CD4-positive, alpha-beta T cell treated with Interleukin-15 for 4 hours (primary cell): ENCODE data around the gene MAMDC4.

Experiments used
- DNase-seq: peaks from one replicate; pipeline ENCODE4 v3.0.0-alpha.2; 2020; ENCODE audit warnings: low spot score

Gene MAMDC4

GRCh38 chr9:136890661-136891060 lies 38.5 kb downstream of the MAMDC4 start:
- no peak for DNase-seq

- DNase-seq, result no peak
These were observed 43.9 kb downstream of the MAMDC4 start for GRCh38 chr9:136896027-136896426.

GRCh38 chr9:136898483-136899100 lies 46.4 kb downstream of the MAMDC4 start:
- no peak for DNase-seq

GRCh38 chr9:136899196-136899595 lies 47.0 kb downstream of the MAMDC4 start:
- no peak for DNase-seq

DNA sequence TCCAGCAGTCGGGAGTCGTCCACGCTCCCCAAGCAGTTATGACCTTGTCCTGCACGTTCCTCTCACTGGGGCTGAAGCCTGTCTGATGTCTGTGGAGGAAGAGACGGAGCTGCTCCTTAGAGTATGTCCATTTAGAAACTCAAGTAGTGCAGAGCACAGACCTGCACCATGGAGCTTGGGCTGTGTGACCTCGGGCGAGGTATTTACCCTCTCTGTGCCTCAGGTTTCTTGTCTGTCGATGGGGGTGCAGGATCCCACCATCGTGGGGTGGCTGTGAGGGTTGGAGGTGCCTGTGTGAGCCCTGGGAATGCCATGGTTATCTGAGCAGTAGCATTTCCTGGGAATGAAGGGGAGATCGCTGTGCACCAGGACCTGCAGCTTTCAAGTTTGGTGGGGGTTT lies 48.4 kb downstream of the MAMDC4 start:
- no peak for DNase-seq

DNA sequence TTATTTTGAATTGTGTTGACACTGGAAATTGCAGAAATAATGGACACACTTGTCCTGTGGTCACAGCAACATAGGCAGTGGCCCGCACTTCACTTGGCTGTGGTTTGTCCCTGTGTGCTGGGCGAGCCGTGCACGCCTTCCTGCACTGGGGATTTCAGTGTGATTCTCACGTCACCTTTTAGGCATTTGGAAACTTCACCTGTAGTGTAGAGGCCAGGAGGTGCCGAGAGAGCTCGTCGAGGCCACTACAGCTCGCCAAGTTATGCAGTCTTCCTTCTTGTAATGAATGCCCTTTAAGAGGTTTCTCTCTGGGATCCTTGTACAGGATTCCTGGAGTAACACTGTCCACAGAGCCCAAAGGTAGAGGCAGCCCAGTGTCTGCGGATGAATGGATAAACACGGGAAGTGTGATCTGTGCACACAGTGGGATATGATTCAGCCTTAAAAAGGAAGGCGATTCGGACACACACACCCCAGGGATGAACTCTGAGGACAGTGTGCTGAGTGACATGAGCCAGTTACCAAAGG lies 48.9 kb downstream of the MAMDC4 start:
- no peak for DNase-seq

- peak; percentile 77 for DNase-seq
These were observed 49.5 kb downstream of the MAMDC4 start for GRCh38 chr9:136901516-136902258.

GRCh38 chr9:136902259-136902821 lies 50.2 kb downstream of the MAMDC4 start:
- DNase-seq, result peak; percentile 90

GRCh38 chr9:136903041-136903554 lies 51.0 kb downstream of the MAMDC4 start:
- DNase-seq, result peak; percentile 25

DNA sequence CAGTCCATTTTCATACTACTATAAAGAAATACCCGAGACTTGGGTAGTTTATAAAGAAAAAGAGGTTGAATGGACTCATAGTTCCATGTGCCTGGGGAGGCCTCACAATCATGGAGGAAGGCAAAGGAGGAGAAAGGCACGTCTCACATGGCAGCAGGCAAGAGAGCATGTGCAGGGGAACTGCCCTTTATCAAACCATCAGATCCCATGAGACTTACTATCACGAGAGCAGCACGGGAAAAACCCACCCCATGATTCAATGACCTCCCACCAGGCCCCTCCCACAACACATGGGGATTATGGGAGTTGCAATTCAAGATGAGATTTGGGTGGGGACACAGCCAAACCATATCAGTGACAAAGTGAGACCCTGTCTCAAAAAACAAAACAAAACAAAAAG lies 54.1 kb downstream of the MAMDC4 start:
- no peak for DNase-seq

- no peak for DNase-seq
These were observed 55.1 kb downstream of the MAMDC4 start for GRCh38 chr9:136907011-136907914.
